HG03175 (cell line): ENCODE data around the gene PPP2R2C.

Experiments used
- ATAC-seq: cut with Tn5 transposase; IDR thresholded peaks from one replicate; pipeline ENCODE4 v1.9.1; 2021; ENCODE audit warnings: mild to moderate bottlenecking, moderate library complexity; ENCODE audit not compliant: unreplicated experiment

Gene PPP2R2C

GRCh38 chr4:6426571-6427438, 45.6 kb downstream of the PPP2R2C start:
- no peak for ATAC-seq

- no peak for ATAC-seq
Measured at GRCh38 chr4:6425911-6426310, 46.5 kb downstream of the PPP2R2C start.

GRCh38 chr4:6425336-6425735, 47.1 kb downstream of the PPP2R2C start:
- ATAC-seq, result no peak

GRCh38 chr4:6424425-6424824, 48.0 kb downstream of the PPP2R2C start:
- no peak for ATAC-seq

- peak; percentile 93 for ATAC-seq
Measured at GRCh38 chr4:6423575-6423974, 48.8 kb downstream of the PPP2R2C start.

- ATAC-seq, result no peak
Measured at GRCh38 chr4:6422866-6423265, 49.5 kb downstream of the PPP2R2C start.

GRCh38 chr4:6422105-6422504, 50.3 kb downstream of the PPP2R2C start:
- no peak for ATAC-seq

GRCh38 chr4:6421397-6421796, 51.0 kb downstream of the PPP2R2C start:
- ATAC-seq, result no peak

- ATAC-seq, result no peak
Measured at GRCh38 chr4:6420972-6421371, 51.4 kb downstream of the PPP2R2C start.

- ATAC-seq, result no peak
Measured at GRCh38 chr4:6420036-6420435, 52.4 kb downstream of the PPP2R2C start.

GRCh38 chr4:6419452-6420028, 52.9 kb downstream of the PPP2R2C start:
- no peak for ATAC-seq

GRCh38 chr4:6418193-6418755, 54.1 kb downstream of the PPP2R2C start:
- ATAC-seq, result no peak

GRCh38 chr4:6417516-6418050, 54.8 kb downstream of the PPP2R2C start:
- no peak for ATAC-seq

- no peak for ATAC-seq
Measured at GRCh38 chr4:6416518-6417286, 55.7 kb downstream of the PPP2R2C start.

GRCh38 chr4:6415031-6415705, 57.2 kb downstream of the PPP2R2C start:
- no peak for ATAC-seq

- no peak for ATAC-seq
Measured at GRCh38 chr4:6414578-6414977, 57.8 kb downstream of the PPP2R2C start.

GRCh38 chr4:6410664-6411063, 61.8 kb downstream of the PPP2R2C start:
- no peak for ATAC-seq

- ATAC-seq, result no peak
Measured at GRCh38 chr4:6410068-6410467, 62.3 kb downstream of the PPP2R2C start.

- no peak for ATAC-seq
Measured at GRCh38 chr4:6409381-6409780, 63.0 kb downstream of the PPP2R2C start.

- no peak for ATAC-seq
Measured at GRCh38 chr4:6408263-6408662, 64.2 kb downstream of the PPP2R2C start.

- no peak for ATAC-seq
Measured at GRCh38 chr4:6405397-6405706, 67.1 kb downstream of the PPP2R2C start.
